H9 (cell line): Measurements from ENCODE around the gene SLC33A1. TPM values are rescaled to one million over a fixed set of nuclear protein-coding genes. Genes with fewer than 3 reads are reported as not detected.
A peak's percentile ranks its signal among the peaks of the same experiment; 100 is the strongest.
"Not testable (repeated sequence)": the region's sequence is repeated elsewhere in the genome, so short reads cannot be mapped to it uniquely, and the experiment has no call there.

ENCODE experiments used
- DNase-seq: peaks from one replicate; pipeline ENCODE4 v3.0.0-alpha.2; 2017
- H2AFZ ChIP-seq: one replicate; pipeline ENCODE4 v1.6.1; 2013; ENCODE audit warnings: mild to moderate bottlenecking, low read length, control low read depth, moderate library complexity
- H2AK5ac ChIP-seq: 2 replicates; pipeline ENCODE4 v1.6.1; 2013; ENCODE audit warnings: low read length, control low read depth, mixed read lengths; ENCODE audit not compliant: insufficient read length
- H2BK120ac ChIP-seq: one replicate; pipeline ENCODE4 v1.6.1; 2013; ENCODE audit warnings: low read depth, mild to moderate bottlenecking, low read length, control low read depth, inconsistent platforms; ENCODE audit not compliant: poor library complexity, severe bottlenecking
- H2BK12ac ChIP-seq: 2 replicates; pipeline ENCODE4 v1.6.1; 2013; ENCODE audit warnings: low read length, control low read depth, mixed read lengths, low read depth; ENCODE audit not compliant: insufficient read length
- H2BK15ac ChIP-seq: 2 replicates; pipeline ENCODE4 v1.6.1; 2013; ENCODE audit warnings: low read depth, low read length, control low read depth
- H2BK20ac ChIP-seq: one replicate; pipeline ENCODE4 v1.6.1; 2013; ENCODE audit warnings: low read depth, mild to moderate bottlenecking, low read length, control low read depth, inconsistent platforms; ENCODE audit not compliant: poor library complexity, severe bottlenecking
- H2BK5ac ChIP-seq: 2 replicates; pipeline ENCODE4 v1.6.1; 2013; ENCODE audit warnings: low read length, control low read depth, mixed read lengths; ENCODE audit not compliant: insufficient read length
- H3K14ac ChIP-seq: 2 replicates; pipeline ENCODE4 v1.6.1; 2013; ENCODE audit warnings: low read length, control low read depth; ENCODE audit not compliant: insufficient read depth
- H3K18ac ChIP-seq: 2 replicates; pipeline ENCODE4 v1.6.1; 2013; ENCODE audit warnings: low read depth, mild to moderate bottlenecking, mixed read lengths, low read length, control low read depth; ENCODE audit not compliant: insufficient read length
- H3K23ac ChIP-seq: 2 replicates; pipeline ENCODE4 v1.6.1; 2013; ENCODE audit warnings: low read length, control low read depth, mixed read lengths, low read depth; ENCODE audit not compliant: insufficient read length
- H3K23me2 ChIP-seq: 2 replicates; pipeline ENCODE4 v1.6.1; 2013; ENCODE audit warnings: low read depth, mild to moderate bottlenecking, mixed read lengths, low read length, control low read depth; ENCODE audit not compliant: insufficient read length, poor library complexity, severe bottlenecking
- H3K27ac ChIP-seq: 2 replicates; pipeline ENCODE4 v1.5.1; 2013; ENCODE audit warnings: low read length, control low read depth, mixed read lengths, low read depth; ENCODE audit not compliant: insufficient read length
- H3K27me3 ChIP-seq: 2 replicates; pipeline ENCODE4 v1.6.1; 2013; ENCODE audit warnings: low read length, control low read depth, inconsistent platforms; ENCODE audit not compliant: insufficient read depth
- H3K4ac ChIP-seq: 2 replicates; pipeline ENCODE4 v1.6.1; 2013; ENCODE audit warnings: low read depth, mild to moderate bottlenecking, control low read depth, inconsistent platforms, low read length, moderate library complexity
- H3K4me1 ChIP-seq: 2 replicates; pipeline ENCODE4 v1.6.1; 2013; ENCODE audit warnings: low read length, control low read depth, inconsistent platforms; ENCODE audit not compliant: insufficient read depth
- H3K4me2 ChIP-seq: 2 replicates; pipeline ENCODE4 v1.6.1; 2013; ENCODE audit warnings: low read length, control low read depth, mixed read lengths; ENCODE audit not compliant: insufficient read length, insufficient read depth
- H3K56ac ChIP-seq: 2 replicates; pipeline ENCODE4 v1.6.1; 2013; ENCODE audit warnings: low read depth, mild to moderate bottlenecking, mixed read lengths, low read length, control low read depth; ENCODE audit not compliant: insufficient read length
- H3K79me1 ChIP-seq: 2 replicates; pipeline ENCODE4 v1.6.1; 2013; ENCODE audit warnings: low read depth, mild to moderate bottlenecking, moderate library complexity, low read length, control low read depth, inconsistent platforms; ENCODE audit not compliant: insufficient read depth, poor library complexity, severe bottlenecking
- H3K79me2 ChIP-seq: 2 replicates; pipeline ENCODE4 v1.6.1; 2013; ENCODE audit warnings: low read length, control low read depth, inconsistent platforms; ENCODE audit not compliant: insufficient read depth
- H3K9ac ChIP-seq: 2 replicates; pipeline ENCODE4 v1.6.1; 2013; ENCODE audit warnings: low read length, control low read depth, mixed read lengths; ENCODE audit not compliant: insufficient read length; ENCODE audit errors: extremely low read depth
- H3K9me3 ChIP-seq: one replicate; pipeline ENCODE4 v1.6.1; 2013; ENCODE audit warnings: low read depth, low read length, inconsistent platforms; ENCODE audit not compliant: control insufficient read depth
- H3T11ph ChIP-seq: one replicate; pipeline ENCODE4 v1.6.1; 2013; ENCODE audit warnings: mild to moderate bottlenecking, low read length, control low read depth, inconsistent platforms
- H4K20me1 ChIP-seq: one replicate; pipeline ENCODE4 v1.6.1; 2013; ENCODE audit not compliant: control insufficient read depth, insufficient read length, insufficient read depth
- H4K5ac ChIP-seq: 2 replicates; pipeline ENCODE4 v1.6.1; 2013; ENCODE audit warnings: low read depth, mild to moderate bottlenecking, mixed read lengths, low read length, control low read depth; ENCODE audit not compliant: insufficient read length
- H4K8ac ChIP-seq: replicated peaks from 2 replicates; pipeline ENCODE4 v1.6.1; 2013; ENCODE audit warnings: low read length, control low read depth, mixed read lengths, low read depth; ENCODE audit not compliant: insufficient read length
- H4K91ac ChIP-seq: 2 replicates; pipeline ENCODE4 v1.6.1; 2013; ENCODE audit warnings: low read depth, mild to moderate bottlenecking, moderate library complexity, mixed read lengths, low read length, control low read depth; ENCODE audit not compliant: insufficient read length
- H3K27ac Mint-ChIP-seq, 3 experiments: 2 replicates in 2 of 3; 3 replicates in 1 of 3; pipeline ENCODE4 v1.8.0; 2020 to 2021; ENCODE audit warnings: mixed read lengths in 3 of 3, mild to moderate bottlenecking in 1 of 3, moderate library complexity in 1 of 3
- H3K27me3 Mint-ChIP-seq: 2 replicates; pipeline ENCODE4 v1.8.0; 2021; ENCODE audit warnings: low read depth, mild to moderate bottlenecking, moderate library complexity, mixed read lengths
- H3K36me3 Mint-ChIP-seq, 3 experiments: 2 replicates in 2 of 3; 3 replicates in 1 of 3; pipeline ENCODE4 v1.8.0; 2020 to 2021; ENCODE audit warnings: low read depth in 3 of 3, mixed read lengths in 3 of 3; ENCODE audit not compliant: insufficient read depth in 1 of 3
- H3K4me1 Mint-ChIP-seq, 2 experiments: 2 replicates each; pipeline ENCODE4 v1.8.0; 2020; ENCODE audit warnings: mixed read lengths in 2 of 2
- H3K4me3 Mint-ChIP-seq, 2 experiments: 2 replicates in 1 of 2; 3 replicates in 1 of 2; pipeline ENCODE4 v1.8.0; 2020 to 2021; ENCODE audit warnings: mild to moderate bottlenecking in 2 of 2, mixed read lengths in 2 of 2, moderate library complexity in 1 of 2
- H3K9me3 Mint-ChIP-seq, 2 experiments: 2 replicates in 1 of 2; 3 replicates in 1 of 2; pipeline ENCODE4 v1.8.0; 2020; ENCODE audit warnings: mild to moderate bottlenecking in 2 of 2, mixed read lengths in 2 of 2, moderate library complexity in 1 of 2
- CTCF ChIP-seq: fragments of 200-600 bp; sonication (generic); conservative IDR thresholded peaks from 3 replicates; pipeline ENCODE4 v1.8.0; 2021; ENCODE audit warnings: antibody characterized with exemption, mild to moderate bottlenecking
- WGBS: extraction: QIAGEN DNeasy Blood & Tissue Kit; methylation state at CpG from one replicate; pipeline ENCODE4 v1.1.7; 2013; ENCODE audit warnings: missing lambda C conversion rate, low lambda C conversion rate, mixed read lengths; ENCODE audit not compliant: insufficient read length; ENCODE audit errors: extremely low coverage; 5-methylcytosine and 5-hydroxymethylcytosine counted together
- total RNA-seq: library from RNA; stranded (reverse); gene quantifications from 2 replicates; pipeline ENCODE4 v1.2.1, GENCODE V29; 2021

Gene SLC33A1
- total RNA-seq, 1 experiment from 2014 or later, result 15.0 TPM

GRCh38 chr3:155886915-155887314 lies 32.7 kb upstream of the SLC33A1 start:
- no peak overlapping the region for H3K4me2 ChIP-seq
- no peak overlapping the region for H4K8ac ChIP-seq
- no peaks in the 10 kb centered on the region for H4K20me1 ChIP-seq
- no peak for TF ChIP-seq CTCF
- no peaks in the 10 kb centered on the region for H3K9me3 Mint-ChIP-seq
- no peak overlapping the region for H2BK5ac ChIP-seq
- H3K23ac ChIP-seq, result no peak overlapping the region
- no peak overlapping the region for H3K18ac ChIP-seq
- no peaks in the 10 kb centered on the region for H3K36me3 Mint-ChIP-seq
- peak overlapping the region in 1 of 3 experiments; percentile 12; a peak in 1 of 7 replicates for H3K27ac Mint-ChIP-seq
- H2BK15ac ChIP-seq, result no peak overlapping the region
- H3K27ac ChIP-seq, result no peak overlapping the region
- no peak overlapping the region for H3K9ac ChIP-seq
- H3K4ac ChIP-seq, result no peak overlapping the region
- H2AK5ac ChIP-seq, result no peak overlapping the region
- H2AFZ ChIP-seq, result no peak overlapping the region
- H3K23me2 ChIP-seq, result no peaks in the 10 kb centered on the region
- no peak overlapping the region for H2BK120ac ChIP-seq
- H3K14ac ChIP-seq, result no peak overlapping the region
- H3K4me3 Mint-ChIP-seq, result no peak overlapping the region
- H3K4me1 ChIP-seq, result no peaks in the 10 kb centered on the region; the same call in 1 of the 2 replicates
- no CpG with 5 or more reads among the region's 1 CpG for WGBS
- peaks cover 13 to 15% of the 10 kb centered on the region in 2 experiments for H3K4me1 Mint-ChIP-seq
- no peaks in the 10 kb centered on the region for H3K27me3 ChIP-seq
- peaks cover 12% of the 10 kb centered on the region for H3K79me1 ChIP-seq
- H2BK20ac ChIP-seq, result no peak overlapping the region
- H4K91ac ChIP-seq, result no peak overlapping the region
- no peak overlapping the region for H2BK12ac ChIP-seq
- H3K79me2 ChIP-seq, result peaks cover 28% of the 10 kb centered on the region; the same call in 1 of the 2 replicates
- no peaks in the 10 kb centered on the region for H3K27me3 Mint-ChIP-seq
- H4K5ac ChIP-seq, result no peak overlapping the region
- H3T11ph ChIP-seq, result no peak overlapping the region
- H3K9me3 ChIP-seq, result no peaks in the 10 kb centered on the region
- no peak for DNase-seq
- no peak overlapping the region for H3K56ac ChIP-seq

GRCh38 chr3:155886348-155886747 lies 32.1 kb upstream of the SLC33A1 start:
- not testable (repeated sequence) for H2BK15ac ChIP-seq, H3K4me3 Mint-ChIP-seq, H4K20me1 ChIP-seq, H3K9me3 ChIP-seq, H3K27me3 ChIP-seq, H4K8ac ChIP-seq, H3K36me3 Mint-ChIP-seq, H3K14ac ChIP-seq, H4K5ac ChIP-seq, H3K9me3 Mint-ChIP-seq, H3K27me3 Mint-ChIP-seq, H3K56ac ChIP-seq, H2AK5ac ChIP-seq, H3K4me2 ChIP-seq, H2BK20ac ChIP-seq, H3K9ac ChIP-seq, H2AFZ ChIP-seq, H3K27ac ChIP-seq, H3K4me1 ChIP-seq, H3K23me2 ChIP-seq, H2BK12ac ChIP-seq, H3K18ac ChIP-seq, H2BK5ac ChIP-seq, H3K23ac ChIP-seq, H3T11ph ChIP-seq, H3K4ac ChIP-seq, H2BK120ac ChIP-seq, DNase-seq, H4K91ac ChIP-seq
- H3K79me2 ChIP-seq, result peaks cover 33% of the 10 kb centered on the region; the same call in 1 of the 2 replicates
- peaks cover 13 to 15% of the 10 kb centered on the region in 2 experiments for H3K4me1 Mint-ChIP-seq
- WGBS, result no CpG with 5 or more reads among the region's 8 CpGs
- peaks cover 12% of the 10 kb centered on the region for H3K79me1 ChIP-seq
- H3K27ac Mint-ChIP-seq, result peak overlapping the region in 1 of 3 experiments; percentile 57; a peak in 3 of 7 replicates
